K562 (cell line): ENCODE measurements around the gene ZNF112. TPM values are rescaled to one million over a fixed set of nuclear protein-coding genes. Genes with fewer than 3 reads are reported as not detected.

Source experiments
- ASH1L ChIP-seq: fragments of 450-650 bp; IDR thresholded peaks from 2 replicates; pipeline ENCODE4 v1.6.1; 2018; ENCODE audit warnings: borderline replicate concordance, mild to moderate bottlenecking, low read depth; ENCODE audit not compliant: partially characterized antibody
- ATF3 ChIP-seq, 2 experiments: fragments of 450-650 bp in 1 of 2; sonication (generic) in 1 of 2; formaldehyde crosslinking in 1 of 2; IDR thresholded peaks in 1 of 2; conservative IDR thresholded peaks in 1 of 2; 2 replicates each; pipeline versions ENCODE4 v1.6.1 to v1.8.1; 2016 to 2023; ENCODE audit warnings: mild to moderate bottlenecking in 2 of 2, moderate library complexity in 2 of 2, inconsistent platforms in 1 of 2, missing genetic modification reagents in 1 of 2
- FOXM1 ChIP-seq, 2 experiments: fragments of 450-650 bp in 1 of 2; sonication (generic) in 1 of 2; formaldehyde crosslinking in 1 of 2; IDR thresholded peaks; 2 replicates each; pipeline versions ENCODE4 v1.6.1 to v1.9.0; 2017 to 2022; ENCODE audit warnings: low read depth in 2 of 2, mild to moderate bottlenecking in 2 of 2, missing genetic modification reagents in 1 of 2, moderate library complexity in 1 of 2
- MGA ChIP-seq: fragments of 450-650 bp; IDR thresholded peaks from 2 replicates; pipeline ENCODE4 v1.6.1; 2016; ENCODE audit warnings: mild to moderate bottlenecking, moderate library complexity
- REST ChIP-seq, 2 experiments: fragments of 450-650 bp; formaldehyde crosslinking in 1 of 2; IDR thresholded peaks; 2 replicates each; pipeline versions ENCODE4 v1.4.0 to v1.6.1; 2014 to 2020; ENCODE audit warnings: mild to moderate bottlenecking in 2 of 2, borderline replicate concordance in 1 of 2, low read depth in 1 of 2
- polyA plus RNA-seq, 8 experiments: library from polyadenylated mRNA; depleted of rRNA in 4 of 8; stranded (reverse) in 5 of 8; unstranded in 3 of 8; fragments of >200 nt; fragmentation: Nextera tagmentation in 2 of 8; fragmentation: Illumina TruSeq in 1 of 8; extraction: Ambion mirVana in 2 of 8; extraction: Trizol in 1 of 8; gene quantifications; 2 replicates each; pipeline versions ENCODE4 v1.2.1 to v1.2.3, GENCODE V29; 2011 to 2014; ENCODE audit warnings: inconsistent platforms in 1 of 8, missing spikeins in 1 of 8
- total RNA-seq, 7 experiments: library from RNA; depleted of rRNA in 6 of 7; stranded (reverse); fragments of >200 nt in 6 of 7; fragmentation: Illumina TruSeq in 2 of 7; extraction: Trizol in 2 of 7; gene quantifications; 2 replicates each; pipeline versions ENCODE4 v1.2.1 to v1.2.3, GENCODE V29; 2011 to 2021; ENCODE audit warnings: low replicate concordance in 1 of 7

ZNF112 gene
- total and polyA plus RNA-seq, 9 of the 15 experiments (the other 6 are each of a cell fraction or from before 2014, with no cell fraction given): 0.21 to 1.3 (median 0.61) TPM

GRCh38 chr19:44344255-44344654 lies 12.2 kb downstream of the ZNF112 start (continued):
- no peak for TF ChIP-seq FOXM1 (IDR thresholded peaks at IDR 0.05; ENCODE audit: low read depth)
- TF ChIP-seq FOXM1 (CRISPR knock-in tag; IDR thresholded peaks at IDR 0.05; ENCODE audit: low read depth): no peak
- TF ChIP-seq ASH1L: no peak
- no peak for TF ChIP-seq REST (IDR thresholded peaks at IDR 0.05; ENCODE audit: borderline replicate concordance)
- TF ChIP-seq REST (CRISPR knock-in tag; IDR thresholded peaks at IDR 0.05; ENCODE audit: low read depth): no peak
- no peak for TF ChIP-seq MGA
- no peak for TF ChIP-seq ATF3 (IDR thresholded peaks at IDR 0.05)
- TF ChIP-seq ATF3 (CRISPR knock-in tag; conservative IDR thresholded peaks at IDR 0.05): no peak
